Endothelial cell (in vitro differentiated cells): ENCODE data around the gene SMYD1. TPM values are rescaled to one million over a fixed set of nuclear protein-coding genes. Genes with fewer than 3 reads are reported as not detected.

Experiments
- DNase-seq: peaks from one replicate; pipeline ENCODE4 v3.0.0; 2021; ENCODE audit warnings: low spot score
- H3K27ac Mint-ChIP-seq: one replicate; pipeline ENCODE4 v1.8.0; 2021; ENCODE audit warnings: mixed read lengths, inconsistent platforms; ENCODE audit not compliant: unreplicated experiment
- H3K27me3 Mint-ChIP-seq: one replicate; pipeline ENCODE4 v1.8.0; 2021; ENCODE audit warnings: mild to moderate bottlenecking, moderate library complexity, mixed read lengths, inconsistent platforms; ENCODE audit not compliant: unreplicated experiment
- H3K36me3 Mint-ChIP-seq: one replicate; pipeline ENCODE4 v1.8.0; 2021; ENCODE audit warnings: mild to moderate bottlenecking, low read depth, mixed read lengths, inconsistent platforms; ENCODE audit not compliant: unreplicated experiment
- H3K4me1 Mint-ChIP-seq: one replicate; pipeline ENCODE4 v1.8.0; 2021; ENCODE audit warnings: mild to moderate bottlenecking, mixed read lengths, inconsistent platforms; ENCODE audit not compliant: unreplicated experiment
- H3K4me3 Mint-ChIP-seq: one replicate; pipeline ENCODE4 v1.8.0; 2021; ENCODE audit warnings: mild to moderate bottlenecking, mixed read lengths, inconsistent platforms; ENCODE audit not compliant: unreplicated experiment
- H3K9me3 Mint-ChIP-seq: one replicate; pipeline ENCODE4 v1.8.0; 2021; ENCODE audit warnings: mixed read lengths, inconsistent platforms; ENCODE audit not compliant: unreplicated experiment
- microRNA-seq: library from miRNA; unstranded; fragments of <30 nt; microRNA quantifications from one replicate; pipeline ENCODE4, GENCODE V29; 2020; ENCODE audit not compliant: unreplicated experiment
- total RNA-seq: library from RNA; stranded (reverse); fragmentation: NEBNext Ultra II Directional; extraction: Animal tissue kit (Norgen Biotek cat#: 25700); gene quantifications from one replicate; pipeline ENCODE4 v1.2.1, GENCODE V29; 2021; ENCODE audit not compliant: unreplicated experiment
- TF ChIP-seq, protein P1 (sequence below): fragments of 200-600 bp; sonication (generic); IDR thresholded peaks from one replicate; pipeline ENCODE4 v1.5.0; 2021; ENCODE audit warnings: antibody characterized with exemption; ENCODE audit not compliant: unreplicated experiment

The SMYD1 gene
- total RNA-seq, 1 donor from 2014 or later: not detected

DNA sequence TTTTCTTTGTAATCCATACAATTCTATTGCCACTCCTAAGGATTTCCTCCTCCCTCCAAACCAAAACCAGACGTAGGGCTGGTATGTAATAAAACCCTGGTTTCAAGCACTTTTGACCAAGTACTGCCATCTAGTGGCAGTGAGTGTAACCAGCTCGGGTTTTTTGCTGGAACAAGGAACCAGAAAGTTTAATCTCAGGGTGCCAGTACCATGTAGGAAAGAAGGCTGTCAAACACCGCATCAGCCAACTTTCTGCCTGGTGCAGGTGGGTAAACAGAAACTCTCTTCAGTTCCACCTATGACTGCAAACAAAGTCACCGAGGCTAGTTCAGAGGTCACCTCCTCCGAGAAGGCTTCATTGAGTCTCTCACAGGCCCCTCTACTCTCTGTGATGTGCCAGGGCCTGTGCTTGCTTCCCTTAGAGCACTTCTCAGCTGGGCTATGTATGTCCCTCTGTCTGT is 92.4 kb downstream of the SMYD1 start:
- Mint-ChIP-seq H3K9me3 (no peaks in the 10 kb centered on the region), H3K27ac (no peak overlapping the region), H3K4me1 (peaks cover 12% of the 10 kb centered on the region), H3K4me3 (no peak overlapping the region), H3K27me3 (peaks cover 3% of the 10 kb centered on the region), H3K36me3 (no peaks in the 10 kb centered on the region)
- DNase-seq: peak; percentile 58
- TF ChIP-seq, protein P1, sequence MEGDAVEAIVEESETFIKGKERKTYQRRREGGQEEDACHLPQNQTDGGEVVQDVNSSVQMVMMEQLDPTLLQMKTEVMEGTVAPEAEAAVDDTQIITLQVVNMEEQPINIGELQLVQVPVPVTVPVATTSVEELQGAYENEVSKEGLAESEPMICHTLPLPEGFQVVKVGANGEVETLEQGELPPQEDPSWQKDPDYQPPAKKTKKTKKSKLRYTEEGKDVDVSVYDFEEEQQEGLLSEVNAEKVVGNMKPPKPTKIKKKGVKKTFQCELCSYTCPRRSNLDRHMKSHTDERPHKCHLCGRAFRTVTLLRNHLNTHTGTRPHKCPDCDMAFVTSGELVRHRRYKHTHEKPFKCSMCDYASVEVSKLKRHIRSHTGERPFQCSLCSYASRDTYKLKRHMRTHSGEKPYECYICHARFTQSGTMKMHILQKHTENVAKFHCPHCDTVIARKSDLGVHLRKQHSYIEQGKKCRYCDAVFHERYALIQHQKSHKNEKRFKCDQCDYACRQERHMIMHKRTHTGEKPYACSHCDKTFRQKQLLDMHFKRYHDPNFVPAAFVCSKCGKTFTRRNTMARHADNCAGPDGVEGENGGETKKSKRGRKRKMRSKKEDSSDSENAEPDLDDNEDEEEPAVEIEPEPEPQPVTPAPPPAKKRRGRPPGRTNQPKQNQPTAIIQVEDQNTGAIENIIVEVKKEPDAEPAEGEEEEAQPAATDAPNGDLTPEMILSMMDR: peak; percentile 89

- Mint-ChIP-seq H3K36me3 (no peaks in the 10 kb centered on the region), H3K4me3 (no peak overlapping the region), H3K9me3 (no peaks in the 10 kb centered on the region), H3K27ac (no peak overlapping the region), H3K4me1 (peaks cover 12% of the 10 kb centered on the region), H3K27me3 (peaks cover 3% of the 10 kb centered on the region)
- DNase-seq: no peak
- TF ChIP-seq, protein P1: no peak
Measured at GRCh38 chr2:88160517-88160916, 92.9 kb downstream of the SMYD1 start.

- no peak overlapping the region for H3K27ac Mint-ChIP-seq
Measured at GRCh38 chr2:88161446-88162244, 94.0 kb downstream of the SMYD1 start.

More at GRCh38 chr2:88161446-88162244, 94.0 kb downstream of the SMYD1 start:
- H3K4me1 Mint-ChIP-seq: peaks cover 12% of the 10 kb centered on the region
- no peaks in the 10 kb centered on the region for H3K9me3 Mint-ChIP-seq
- no peaks in the 10 kb centered on the region for H3K36me3 Mint-ChIP-seq
- TF ChIP-seq, protein P1: no peak
- DNase-seq: no peak
- no peak overlapping the region for H3K4me3 Mint-ChIP-seq
- peaks cover 3% of the 10 kb centered on the region for H3K27me3 Mint-ChIP-seq

Small RNA genes within 50 kb of the gene (microRNA-seq; reads per million reads assigned to microRNA genes)
- gene MIR4780: not detected

Other genes with a start within 250 kb of the SMYD1 start
- gene RGPD2, start 242.0 kb upstream of the SMYD1 start, total RNA-seq: 9.4 TPM
- gene RNU2-63P, start 51.3 kb upstream of the SMYD1 start, total RNA-seq: 6.9 TPM
- gene KRCC1, start 12.0 kb upstream of the SMYD1 start, total RNA-seq: 18.0 TPM
- gene FABP1, start 60.2 kb downstream of the SMYD1 start, total RNA-seq: not detected
- 12.3 TPM for gene THNSL2, start 102.5 kb downstream of the SMYD1 start, total RNA-seq